T-cell (primary cell): ENCODE measurements around the gene RASSF7. TPM values are rescaled to one million over a fixed set of nuclear protein-coding genes. Genes with fewer than 3 reads are reported as not detected.

Experiments used
- ATAC-seq, 4 experiments: fragments of 200-7000 bp in 3 of 4; fragments of 150-1000 bp in 1 of 4; cut with Tn5 transposase; replicated peaks in 1 of 4; 1 replicate in 3 of 4; 2 replicates in 1 of 4; pipeline ENCODE4 v1.10.0; 2021; ENCODE audit warnings: moderate library complexity in 3 of 4, mild to moderate bottlenecking in 2 of 4, moderate number of reproducible peaks in 1 of 4
- CTCF ChIA-PET, 2 donors: fragments of 300-600 bp; sonication (Branson Sonifier 250); formaldehyde crosslinking; loops; one replicate each; lab custom pipeline; 2022; ENCODE audit warnings: antibody characterized with exemption in 2 of 2; lab: Charles Lee
- POLR2A ChIA-PET, 2 donors: fragments of 300-600 bp; sonication (Branson Sonifier 250); formaldehyde crosslinking; loops; one replicate each; lab custom pipeline; 2022; ENCODE audit warnings: antibody characterized with exemption in 2 of 2; lab: Charles Lee
- DNase-seq, 35 experiments: peaks; one replicate each; pipeline versions ENCODE4 v3.0.0 to v3.0.0-alpha.2; 2013 to 2023
- H3K27ac ChIP-seq: one replicate; pipeline ENCODE4 v1.5.1; 2013; ENCODE audit warnings: low read length
- H3K27me3 ChIP-seq, 2 experiments: replicated peaks in 1 of 2; 1 replicate in 1 of 2; 2 replicates in 1 of 2; pipeline versions ENCODE4 v1.6.1 to v1.7.0; 2013; ENCODE audit warnings: low read length in 1 of 2, mixed read lengths in 1 of 2; ENCODE audit not compliant: control insufficient read depth in 2 of 2, insufficient read depth in 2 of 2; ENCODE audit errors: extremely low read depth in 1 of 2
- H3K36me3 ChIP-seq, 2 donors: 1 replicate in 1 of 2; 2 replicates in 1 of 2; pipeline versions ENCODE4 v1.6.1 to v1.7.0; 2013; ENCODE audit warnings: low read length in 1 of 2; ENCODE audit not compliant: control insufficient read depth in 2 of 2, insufficient read depth in 1 of 2; ENCODE audit errors: extremely low read depth in 1 of 2
- H3K4me1 ChIP-seq, 2 experiments: 1 replicate in 1 of 2; 2 replicates in 1 of 2; pipeline versions ENCODE4 v1.6.1 to v1.7.0; 2013; ENCODE audit warnings: low read length in 2 of 2, mixed read lengths in 1 of 2; ENCODE audit not compliant: insufficient read depth in 2 of 2, control insufficient read depth in 1 of 2; ENCODE audit errors: extremely low read depth in 1 of 2
- H3K4me3 ChIP-seq, 2 donors: 1 replicate in 1 of 2; 2 replicates in 1 of 2; pipeline versions ENCODE4 v1.5.1 to v1.7.0; 2013; ENCODE audit warnings: mild to moderate bottlenecking in 2 of 2, low read length in 1 of 2, moderate library complexity in 1 of 2; ENCODE audit not compliant: control insufficient read depth in 1 of 2; ENCODE audit errors: extremely low read depth in 1 of 2
- H3K9me3 ChIP-seq: 2 replicates; pipeline ENCODE4 v1.7.0; 2013
- H3K27ac Mint-ChIP-seq, 2 donors: one replicate each; pipeline ENCODE4 v1.8.0; 2020 to 2021; ENCODE audit warnings: mild to moderate bottlenecking in 2 of 2, mixed read lengths in 2 of 2
- H3K27me3 Mint-ChIP-seq, 2 donors: one replicate each; pipeline ENCODE4 v1.8.0; 2021 to 2022; ENCODE audit warnings: mixed read lengths in 2 of 2
- H3K36me3 Mint-ChIP-seq: one replicate; pipeline ENCODE4 v1.8.0; 2021; ENCODE audit warnings: mixed read lengths
- H3K4me1 Mint-ChIP-seq, 3 donors: one replicate each; pipeline ENCODE4 v1.8.0; 2020 to 2022; ENCODE audit warnings: mixed read lengths in 3 of 3, mild to moderate bottlenecking in 1 of 3
- H3K4me3 Mint-ChIP-seq, 3 donors: one replicate each; pipeline ENCODE4 v1.8.0; 2020 to 2022; ENCODE audit warnings: mild to moderate bottlenecking in 3 of 3, mixed read lengths in 3 of 3, moderate library complexity in 3 of 3
- H3K9me3 Mint-ChIP-seq, 3 donors: one replicate each; pipeline ENCODE4 v1.8.0; 2020 to 2022; ENCODE audit warnings: mixed read lengths in 3 of 3
- WGBS: methylation state at CpG from one replicate; pipeline ENCODE4 v1.1.5; 2013; ENCODE audit warnings: missing lambda C conversion rate; ENCODE audit not compliant: insufficient coverage; 5-methylcytosine and 5-hydroxymethylcytosine counted together
- total RNA-seq, 35 experiments: library from RNA in 6 of 35; stranded (reverse) in 6 of 35; fragments of 120-200 nt in 1 of 35; gene quantifications; one replicate each; pipeline versions ENCODE4 v1.2.1 to v1.2.4 and lab custom pipeline; 2013 to 2026

Gene RASSF7
- total RNA-seq, 5 donors from 2014 or later (not counting 1 experiment from before 2014, with no cell fraction given) = 23.2 to 68.4 (median 63.4) TPM

- peak overlapping the region; percentile 69 to 80 (median 77) for H3K4me3 Mint-ChIP-seq
- peaks cover 5 to 32% of the 10 kb centered on the region in 2 experiments for H3K4me1 ChIP-seq
- peak; percentile 43 to 89 (median 67) for DNase-seq
- POLR2A ChIA-PET = interaction anchor here (0.6 kb wide), 2 partner anchors 28 to 173 kb away, joined by 3 to 4 read pairs; partner anchors contain the start of gene IRF7 (in 1 of the 2)
- H3K9me3 Mint-ChIP-seq = no peaks in the 10 kb centered on the region
- peak overlapping the region; percentile 68 for H3K27ac ChIP-seq
- H3K4me3 ChIP-seq = no peak overlapping the region
- H3K27me3 Mint-ChIP-seq = no peaks in the 10 kb centered on the region
- peaks cover 14 to 70% of the 10 kb centered on the region in 2 donors for H3K36me3 ChIP-seq
- peaks cover 28 to 34% (median 33%) of the 10 kb centered on the region in 3 donors for H3K4me1 Mint-ChIP-seq
- peaks cover 31% of the 10 kb centered on the region for H3K36me3 Mint-ChIP-seq
- ATAC-seq = peak; percentile 92 to 98 (median 94)
- H3K27ac Mint-ChIP-seq = peak overlapping the region; percentile 99
- H3K9me3 ChIP-seq = no peaks in the 10 kb centered on the region
- no peaks in the 10 kb centered on the region for H3K27me3 ChIP-seq
- 0% methylated on average over 4 of the region's 6 CpGs for WGBS
- CTCF ChIA-PET = interaction anchor here (0.7 to 2.3 kb wide), 2 partner anchors 33 to 41 kb away, joined by 3 to 9 read pairs; no protein-coding TSS in a partner anchor
Observed at GRCh38 chr11:587978-588380, 27.2 kb downstream of the RASSF7 start.

DNA sequence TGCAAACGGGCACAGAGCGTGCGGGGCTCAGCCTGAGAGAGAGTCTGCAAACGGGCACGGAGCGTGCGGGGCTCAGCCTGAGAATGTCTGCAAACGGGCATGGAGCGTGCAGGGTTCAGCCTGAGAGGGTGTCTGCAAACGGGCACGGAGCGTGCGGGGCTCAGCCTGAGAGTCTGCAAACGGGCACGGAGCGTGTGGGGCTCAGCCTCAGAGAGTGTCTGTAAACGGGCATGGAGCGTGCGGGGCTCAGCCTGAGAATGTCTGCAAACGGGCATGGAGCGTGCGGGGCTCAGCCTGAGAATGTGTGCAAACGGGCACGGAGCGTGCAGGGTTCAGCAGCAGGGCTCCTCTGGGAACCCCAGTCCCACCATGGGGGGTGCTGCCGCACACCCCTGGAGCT is 29.0 kb downstream of the RASSF7 start:
- Mint-ChIP-seq H3K9me3 (no peaks in the 10 kb centered on the region), H3K4me3 (no peak overlapping the region), H3K36me3 (peaks cover 32% of the 10 kb centered on the region), H3K27me3 (no peaks in the 10 kb centered on the region), H3K27ac (peak overlapping the region in 1 of 2 donors; percentile 55), H3K4me1 (peaks cover 28 to 34% (median 30%) of the 10 kb centered on the region in 3 donors)
- H3K4me1 ChIP-seq = peaks cover 5 to 32% of the 10 kb centered on the region in 2 experiments
- no peak overlapping the region for H3K27ac ChIP-seq
- H3K9me3 ChIP-seq = no peaks in the 10 kb centered on the region
- ATAC-seq (no peak), DNase-seq (no peak)
- no peak overlapping the region for H3K4me3 ChIP-seq
- 94% methylated on average over 26 of the region's 26 CpGs for WGBS
- peaks cover 22 to 73% of the 10 kb centered on the region in 2 donors for H3K36me3 ChIP-seq
- no peaks in the 10 kb centered on the region for H3K27me3 ChIP-seq
- ChIA-PET CTCF (interaction anchor here in 1 of 2 donors (2.3 kb wide), 1 partner anchor 35 kb away, joined by 9 read pairs; no protein-coding TSS in a partner anchor), POLR2A (no interaction called here)

DNA sequence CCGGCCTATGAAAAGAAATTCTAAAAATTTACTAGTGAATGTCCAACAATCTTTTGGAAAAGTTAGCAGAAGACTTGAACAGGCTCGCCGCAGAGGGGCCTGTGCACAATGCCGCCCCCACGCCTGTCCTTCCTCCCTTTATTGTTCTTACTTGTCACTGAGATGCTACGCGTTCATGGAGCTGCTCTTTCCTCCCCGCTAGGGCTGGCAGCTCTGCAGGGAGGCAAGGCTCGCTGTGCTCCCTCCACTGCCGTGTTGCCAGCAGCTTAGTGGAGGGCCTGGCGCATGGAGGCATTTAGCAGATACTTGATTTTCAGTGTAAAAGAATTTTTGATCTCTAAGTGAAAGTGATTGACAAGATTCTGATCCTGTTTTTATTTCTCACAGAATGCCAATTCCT is 30.2 kb downstream of the RASSF7 start:
- Mint-ChIP-seq H3K9me3 (no peaks in the 10 kb centered on the region), H3K27ac (peak overlapping the region in 1 of 2 donors; percentile 28), H3K27me3 (no peaks in the 10 kb centered on the region), H3K4me3 (no peak overlapping the region), H3K4me1 (peaks cover 31 to 34% (median 33%) of the 10 kb centered on the region in 3 donors), H3K36me3 (peaks cover 32% of the 10 kb centered on the region)
- no peaks in the 10 kb centered on the region for H3K27me3 ChIP-seq
- CTCF ChIA-PET = interaction anchor here in 1 of 2 donors (0.7 kb wide), 1 partner anchor 13 kb away, joined by 3 read pairs; no protein-coding TSS in a partner anchor
- peaks cover 5 to 32% of the 10 kb centered on the region in 2 experiments for H3K4me1 ChIP-seq
- H3K36me3 ChIP-seq = peaks cover 26 to 78% of the 10 kb centered on the region in 2 donors
- ATAC-seq (no peak), DNase-seq (no peak)
- POLR2A ChIA-PET = no interaction called here
- H3K9me3 ChIP-seq = no peaks in the 10 kb centered on the region
- 82% methylated on average over 9 of the region's 11 CpGs for WGBS
- H3K27ac ChIP-seq = no peak overlapping the region
- no peak overlapping the region for H3K4me3 ChIP-seq

- H3K36me3 ChIP-seq = peaks cover 30 to 75% of the 10 kb centered on the region in 2 donors
- peaks cover 31% of the 10 kb centered on the region for H3K36me3 Mint-ChIP-seq
- no peak for ATAC-seq
Observed at GRCh38 chr11:592501-592900, 31.7 kb downstream of the RASSF7 start.

GRCh38 chr11:592918-593317 is 32.1 kb downstream of the RASSF7 start:
- Histone ChIP-seq H3K36me3 (peaks cover 30 to 79% of the 10 kb centered on the region in 2 donors), H3K27ac (no peak overlapping the region), H3K27me3 (no peaks in the 10 kb centered on the region), H3K4me3 (no peak overlapping the region), H3K9me3 (no peaks in the 10 kb centered on the region), H3K4me1 (peaks cover 0 to 21% of the 10 kb centered on the region in 2 experiments)
- POLR2A ChIA-PET = no interaction called here
- 100% methylated on average over 3 of the region's 10 CpGs for WGBS
- H3K27me3 Mint-ChIP-seq = no peaks in the 10 kb centered on the region
- H3K27ac Mint-ChIP-seq = no peak overlapping the region
- DNase-seq = no peak
- CTCF ChIA-PET = no interaction called here
- H3K4me1 Mint-ChIP-seq = peaks cover 14 to 23% (median 19%) of the 10 kb centered on the region in 3 donors
- H3K4me3 Mint-ChIP-seq = no peak overlapping the region
- no peak for ATAC-seq
- H3K36me3 Mint-ChIP-seq = peaks cover 29% of the 10 kb centered on the region
- H3K9me3 Mint-ChIP-seq = no peaks in the 10 kb centered on the region

More at GRCh38 chr11:592501-592900, 31.7 kb downstream of the RASSF7 start:
- Histone ChIP-seq H3K27me3 (no peaks in the 10 kb centered on the region), H3K9me3 (no peaks in the 10 kb centered on the region), H3K4me3 (no peak overlapping the region), H3K4me1 (peaks cover 3 to 25% of the 10 kb centered on the region in 2 experiments), H3K27ac (no peak overlapping the region)
- H3K27ac Mint-ChIP-seq = no peak overlapping the region
- peaks cover 19 to 27% (median 23%) of the 10 kb centered on the region in 3 donors for H3K4me1 Mint-ChIP-seq
- CTCF ChIA-PET = no interaction called here
- POLR2A ChIA-PET = no interaction called here
- WGBS = over 99% methylated on average over 19 of the region's 22 CpGs
- no peaks in the 10 kb centered on the region for H3K9me3 Mint-ChIP-seq
- no peaks in the 10 kb centered on the region for H3K27me3 Mint-ChIP-seq
- DNase-seq = no peak
- no peak overlapping the region for H3K4me3 Mint-ChIP-seq

- CTCF ChIA-PET = no interaction called here
- H3K9me3 ChIP-seq = no peaks in the 10 kb centered on the region
- peaks cover 10 to 18% (median 15%) of the 10 kb centered on the region in 3 donors for H3K4me1 Mint-ChIP-seq
- H3K27ac ChIP-seq = no peak overlapping the region
- H3K36me3 ChIP-seq = peaks cover 30 to 83% of the 10 kb centered on the region in 2 donors
- DNase-seq = no peak
- H3K36me3 Mint-ChIP-seq = peaks cover 29% of the 10 kb centered on the region
- POLR2A ChIA-PET = no interaction called here
- peaks cover 0 to 16% of the 10 kb centered on the region in 2 experiments for H3K4me1 ChIP-seq
- no peak for ATAC-seq
- H3K4me3 Mint-ChIP-seq = no peak overlapping the region
- H3K9me3 Mint-ChIP-seq = no peaks in the 10 kb centered on the region
- no peak overlapping the region for H3K27ac Mint-ChIP-seq
- no peaks in the 10 kb centered on the region for H3K27me3 Mint-ChIP-seq
- H3K4me3 ChIP-seq = no peak overlapping the region
- H3K27me3 ChIP-seq = no peaks in the 10 kb centered on the region
- 98% methylated on average over 19 of the region's 21 CpGs for WGBS
Observed at GRCh38 chr11:593347-593746, 32.6 kb downstream of the RASSF7 start.
